CD14-positive monocyte (primary cell): ENCODE data around the gene DNAAF3. TPM values are rescaled to one million over a fixed set of nuclear protein-coding genes. Genes with fewer than 3 reads are reported as not detected.
A peak's percentile ranks its signal among the peaks of the same experiment; 100 is the strongest.

ENCODE experiments used
- DNase-seq, 3 donors: peaks; one replicate each; pipeline ENCODE4 v3.0.0-alpha.2; 2011 to 2022
- H2AFZ ChIP-seq: 2 replicates; pipeline ENCODE4 v1.6.0; 2012; ENCODE audit warnings: mild to moderate bottlenecking, low read depth, low read length, inconsistent platforms; ENCODE audit not compliant: insufficient read depth, poor library complexity, severe bottlenecking
- H3K27ac ChIP-seq, 2 donors: 1 replicate in 1 of 2; 2 replicates in 1 of 2; pipeline ENCODE4 v1.5.1; 2012 to 2013; ENCODE audit warnings: low read length in 2 of 2, control low read depth in 1 of 2, inconsistent platforms in 1 of 2, low read depth in 1 of 2, mild to moderate bottlenecking in 1 of 2
- H3K27me3 ChIP-seq, 2 donors: one replicate each; pipeline versions ENCODE4 v1.6.0 to v1.6.1; 2011 to 2013; ENCODE audit warnings: low read length in 2 of 2; ENCODE audit not compliant: control insufficient read depth in 2 of 2, insufficient read depth in 2 of 2
- H3K36me3 ChIP-seq, 2 donors: replicated peaks in 1 of 2; 1 replicate in 1 of 2; 2 replicates in 1 of 2; pipeline versions ENCODE4 v1.5.1 to v1.6.1; 2012 to 2013; ENCODE audit warnings: low read length in 2 of 2, control low read depth in 1 of 2, inconsistent platforms in 1 of 2, mild to moderate bottlenecking in 1 of 2; ENCODE audit not compliant: insufficient read depth in 2 of 2, control insufficient read depth in 1 of 2
- H3K4me1 ChIP-seq, 2 donors: 1 replicate in 1 of 2; 2 replicates in 1 of 2; pipeline versions ENCODE4 v1.5.1 to v1.6.1; 2012 to 2013; ENCODE audit warnings: low read length in 2 of 2, control low read depth in 1 of 2, inconsistent platforms in 1 of 2, mild to moderate bottlenecking in 1 of 2, moderate library complexity in 1 of 2; ENCODE audit not compliant: insufficient read depth in 2 of 2, control insufficient read depth in 1 of 2
- H3K4me2 ChIP-seq: replicated peaks from 2 replicates; pipeline ENCODE3; 2012; ENCODE audit warnings: low read length, moderate library complexity, mild to moderate bottlenecking; ENCODE audit not compliant: poor library complexity, severe bottlenecking; ENCODE audit errors: extremely low read depth
- H3K4me3 ChIP-seq, 3 experiments: fragments of 200-600 bp in 1 of 3; sonication (generic) in 1 of 3; replicated peaks in 1 of 3; 1 replicate in 2 of 3; 2 replicates in 1 of 3; pipeline ENCODE4 v1.5.1; 2011 to 2013; ENCODE audit warnings: low read length in 3 of 3, mild to moderate bottlenecking in 3 of 3, control low read depth in 2 of 3, low read depth in 2 of 3, inconsistent platforms in 1 of 3, moderate library complexity in 1 of 3
- H3K79me2 ChIP-seq: 2 replicates; pipeline ENCODE4 v1.6.0; 2012; ENCODE audit warnings: mild to moderate bottlenecking, control low read depth, inconsistent platforms, low read length, moderate library complexity; ENCODE audit not compliant: insufficient read depth
- H3K9ac ChIP-seq: 2 replicates; pipeline ENCODE4 v1.6.0; 2017; ENCODE audit warnings: low read length, mild to moderate bottlenecking; ENCODE audit not compliant: insufficient read depth, poor library complexity, severe bottlenecking
- H3K9me3 ChIP-seq, 2 donors: replicated peaks in 1 of 2; 1 replicate in 1 of 2; 2 replicates in 1 of 2; pipeline versions ENCODE4 v1.5.1 to v1.6.1; 2012 to 2013; ENCODE audit warnings: low read length in 2 of 2, control low read depth in 1 of 2; ENCODE audit not compliant: control insufficient read depth in 1 of 2, insufficient read depth in 1 of 2
- H4K20me1 ChIP-seq: 2 replicates; pipeline ENCODE4 v1.6.0; 2012; ENCODE audit warnings: mild to moderate bottlenecking, low read length, control low read depth, moderate library complexity; ENCODE audit not compliant: insufficient read depth
- H3K27ac Mint-ChIP-seq, 7 donors: one replicate each; pipeline ENCODE4 v1.8.0; 2020; ENCODE audit warnings: mild to moderate bottlenecking in 7 of 7, mixed read lengths in 7 of 7, moderate library complexity in 6 of 7, inconsistent platforms in 2 of 7
- H3K27me3 Mint-ChIP-seq, 3 donors: one replicate each; pipeline ENCODE4 v1.8.0; 2021 to 2022; ENCODE audit warnings: low read depth in 3 of 3, mild to moderate bottlenecking in 3 of 3, mixed read lengths in 3 of 3, moderate library complexity in 3 of 3, inconsistent platforms in 1 of 3
- H3K36me3 Mint-ChIP-seq, 2 donors: one replicate each; pipeline ENCODE4 v1.8.0; 2020; ENCODE audit warnings: mixed read lengths in 2 of 2, inconsistent platforms in 1 of 2, mild to moderate bottlenecking in 1 of 2
- H3K4me1 Mint-ChIP-seq: one replicate; pipeline ENCODE4 v1.8.0; 2020; ENCODE audit warnings: mild to moderate bottlenecking, mixed read lengths
- H3K4me3 Mint-ChIP-seq, 2 donors: one replicate each; pipeline ENCODE4 v1.8.0; 2020; ENCODE audit warnings: mild to moderate bottlenecking in 2 of 2, mixed read lengths in 2 of 2, moderate library complexity in 1 of 2
- H3K9me3 Mint-ChIP-seq, 7 donors: one replicate each; pipeline ENCODE4 v1.8.0; 2020 to 2022; ENCODE audit warnings: mixed read lengths in 7 of 7, mild to moderate bottlenecking in 6 of 7, moderate library complexity in 6 of 7, inconsistent platforms in 2 of 7
- CTCF ChIP-seq: fragments of 200-600 bp; IDR thresholded peaks from one replicate; pipeline ENCODE4 v1.8.0; 2022; ENCODE audit warnings: antibody characterized with exemption, mild to moderate bottlenecking
- WGBS: methylation state at CpG from one replicate; pipeline ENCODE4 v1.1.5; 2013; ENCODE audit warnings: missing lambda C conversion rate; ENCODE audit not compliant: insufficient coverage; 5-methylcytosine and 5-hydroxymethylcytosine counted together
- intact Hi-C, 2 donors: fragments of 100-400 bp; cut with micrococcal nuclease; formaldehyde crosslinking; loops; one replicate each; pipeline versions ENCODE4 v1.15.0 to v1.15.1; 2023
- polyA plus RNA-seq, 3 donors: library from polyadenylated mRNA; depleted of rRNA in 1 of 3; unstranded in 2 of 3; stranded (reverse) in 1 of 3; fragments of 300-500 nt in 2 of 3; fragments of >200 nt in 1 of 3; fragmentation: Illumina TruSeq in 2 of 3; gene quantifications; 1 replicate in 2 of 3; 2 replicates in 1 of 3; pipeline ENCODE4 v1.2.3, GENCODE V29; 2012 to 2021

DNAAF3 gene
- polyA plus RNA-seq, 3 donors, result 0.19 TPM; not detected in 2

DNA sequence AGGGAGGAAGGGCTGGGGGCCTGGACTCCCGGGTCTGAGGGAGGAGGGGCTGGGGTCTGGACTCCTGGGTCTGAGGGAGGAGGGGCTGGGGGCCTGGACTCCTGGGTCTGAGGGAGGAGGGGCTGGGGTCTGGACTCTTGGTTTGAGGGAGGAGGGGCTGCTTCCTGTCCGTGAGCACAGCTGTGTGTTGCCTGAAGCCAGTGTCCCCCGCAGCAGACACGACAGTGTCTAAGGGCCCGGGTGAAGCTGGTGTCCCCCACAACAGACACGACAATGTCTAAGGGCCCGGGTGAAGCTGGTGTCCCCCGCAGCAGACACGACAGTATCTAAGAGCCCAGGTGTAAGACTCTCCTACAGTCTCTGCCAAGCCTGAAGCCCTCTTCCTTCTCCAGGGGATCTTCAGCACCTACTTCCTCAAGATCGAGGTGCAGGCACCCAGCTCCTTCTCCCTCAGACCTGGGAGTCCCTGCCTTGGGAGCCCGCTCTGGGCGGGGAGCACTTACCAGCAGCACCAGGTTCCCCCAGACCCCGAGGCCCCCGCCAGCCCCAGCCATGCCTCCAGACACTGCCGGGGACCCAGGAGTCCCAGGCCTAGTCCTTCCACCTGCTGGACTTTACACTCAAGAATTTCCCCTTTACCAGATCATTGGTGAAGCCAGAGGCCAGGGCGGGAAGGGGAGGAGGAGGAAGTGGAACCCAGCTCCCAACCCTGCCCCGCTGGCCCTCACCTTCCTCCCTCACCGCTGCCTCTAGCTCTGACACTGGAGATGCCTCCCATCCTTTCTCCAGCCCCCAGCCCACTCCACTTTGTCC, 42.7 kb upstream of the DNAAF3 start, which contains the start of gene PTPRH:
TSS of gene PTPRH (minus strand) at position 622 of the 813 bp plus-strand sequence. CDS start at position 554, 68 bp downstream.
- Histone ChIP-seq H3K9ac (no peak within 1 kb of the TSS), H3K79me2 (no peaks in the 10 kb centered on the region), H3K27me3 (no peaks in the 10 kb centered on the region), H3K27ac (no peak within 1 kb of the TSS), H3K4me1 (peaks cover 12 to 22% of the 10 kb centered on the region in 2 donors), H4K20me1 (no peaks in the 10 kb centered on the region), H3K36me3 (no peaks in the 10 kb centered on the region), H3K4me3 (no peak within 1 kb of the TSS), H3K9me3 (peaks cover 6 to 8% of the 10 kb centered on the region in 2 donors), H3K4me2 (no peak within 1 kb of the TSS), H2AFZ (no peak within 1 kb of the TSS)
- intact Hi-C loops, result no loop called here
- DNase-seq, result peak in 1 of 3 donors; percentile 31
- 41% methylated on average over 8 of the region's 18 CpGs for WGBS
- Mint-ChIP-seq H3K9me3 (peaks cover 6 to 16% (median 15%) of the 10 kb centered on the region in 7 donors), H3K36me3 (no peaks in the 10 kb centered on the region), H3K4me1 (peaks cover 18% of the 10 kb centered on the region), H3K27me3 (peaks cover 11 to 30% (median 26%) of the 10 kb centered on the region in 3 donors), H3K4me3 (no peak within 1 kb of the TSS), H3K27ac (peak within 1 kb of the TSS in 3 of 7 donors; percentile 41 to 72 (median 61))
- TF ChIP-seq CTCF, result no peak

DNA sequence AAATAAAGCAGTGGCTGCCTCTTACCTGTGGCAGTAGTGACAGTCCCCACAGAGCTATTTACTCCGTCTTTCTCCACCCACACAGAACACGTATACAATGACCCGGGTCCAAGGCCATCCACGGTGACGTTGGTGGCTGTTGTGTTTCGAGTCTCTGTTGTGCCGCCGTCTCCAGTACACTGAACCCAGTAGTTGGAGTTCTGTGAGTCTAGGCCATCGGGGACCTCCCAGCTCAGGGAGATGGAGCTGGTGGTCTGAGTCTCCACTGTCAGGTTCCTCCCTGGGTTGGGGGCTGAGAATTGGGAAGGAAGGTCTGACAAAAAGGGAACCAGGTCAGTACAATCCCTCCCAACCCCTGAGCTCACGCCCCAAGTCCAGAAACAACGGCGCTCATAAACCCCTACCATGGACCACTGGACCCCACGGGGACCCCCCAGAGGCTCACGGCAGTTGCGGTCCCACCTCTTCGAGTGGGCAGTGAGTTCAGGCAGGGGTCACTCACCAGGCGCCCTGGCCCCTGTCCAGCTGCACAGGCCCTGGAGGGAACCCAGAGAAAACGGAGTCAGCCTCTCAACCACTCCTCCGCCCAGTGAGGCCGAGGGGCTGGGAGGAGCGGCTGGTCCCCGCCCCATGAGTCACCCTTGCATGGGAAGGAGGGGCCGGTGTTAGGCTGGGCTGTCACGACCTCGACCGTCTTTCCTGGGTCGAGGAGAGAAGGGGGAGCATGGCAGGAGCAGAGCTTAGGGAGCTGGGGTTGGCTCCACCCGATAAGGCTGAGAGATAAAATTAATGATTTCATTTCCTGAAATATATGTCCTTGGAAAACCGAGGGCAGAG, 40.5 kb upstream of the DNAAF3 start:
- Mint-ChIP-seq H3K36me3 (no peaks in the 10 kb centered on the region), H3K4me3 (peak overlapping the region; percentile 54 to 83), H3K27ac (peak overlapping the region; percentile 25 to 88 (median 61)), H3K4me1 (peaks cover 18% of the 10 kb centered on the region), H3K9me3 (peaks cover 0 to 3% (median 1%) of the 10 kb centered on the region in 7 donors), H3K27me3 (peaks cover 6 to 33% (median 32%) of the 10 kb centered on the region in 3 donors)
- no peak for TF ChIP-seq CTCF
- H3K27ac ChIP-seq, result no peak overlapping the region
- no peaks in the 10 kb centered on the region for H3K79me2 ChIP-seq
- peak; percentile 62 to 79 (median 66) for DNase-seq
- H3K4me2 ChIP-seq, result peak overlapping the region; percentile 48
- WGBS, result 50% methylated on average over 27 of the region's 29 CpGs
- H4K20me1 ChIP-seq, result no peaks in the 10 kb centered on the region
- H3K27me3 ChIP-seq, result no peaks in the 10 kb centered on the region
- H3K4me3 ChIP-seq, result peak overlapping the region in 1 of 3 experiments; percentile 16
- H3K9me3 ChIP-seq, result no peaks in the 10 kb centered on the region
- H3K4me1 ChIP-seq, result peaks cover 12 to 22% of the 10 kb centered on the region in 2 donors
- H3K36me3 ChIP-seq, result no peaks in the 10 kb centered on the region
- H2AFZ ChIP-seq, result peak overlapping the region; percentile 51
- intact Hi-C loops, result loop anchor here in 1 of 2 donors (1.0 kb wide), 1 partner anchor 8 kb away; no protein-coding TSS in a partner anchor
- no peak overlapping the region for H3K9ac ChIP-seq
